ENCODE results near the gene EIF2B5. TPM values are rescaled to one million over a fixed set of nuclear protein-coding genes. Genes with fewer than 3 reads are reported as not detected.

The EIF2B5 gene
- total RNA-seq, 6 experiments from 2014 or later = 27.5 to 33.1 (median 31.4) TPM

DNA sequence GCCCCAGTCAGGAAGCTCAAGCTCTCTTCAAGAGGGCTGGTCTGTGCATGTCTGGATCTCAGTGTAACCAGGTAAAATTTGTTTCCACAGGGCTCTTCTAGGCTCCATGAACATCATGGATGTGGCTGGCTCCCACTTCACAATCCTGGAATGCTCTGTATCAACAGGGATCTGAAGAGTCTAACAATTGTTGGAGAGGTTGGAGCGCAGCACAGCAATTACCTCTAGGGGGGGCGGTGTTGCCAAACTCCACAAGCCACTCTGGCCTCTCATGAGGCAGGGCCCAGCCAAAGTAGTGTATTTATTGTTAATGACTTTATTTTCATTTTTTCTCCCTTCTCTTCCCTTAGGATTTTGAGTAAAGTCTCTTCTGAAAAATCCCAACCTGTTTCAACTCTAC lies 6.1 kb upstream of the EIF2B5 start:
- peak; percentile 60 for DNase-seq
- Mint-ChIP-seq H3K4me1 (ENCODE audit: low read depth) (peaks cover 28% of the 10 kb centered on the region), H3K27ac (peak overlapping the region; percentile 35; the same call in 1 of the 2 replicates), H3K9me3 (no peaks in the 10 kb centered on the region), H3K4me3 (no peak overlapping the region), H3K36me3 (ENCODE audit: low read depth) (no peaks in the 10 kb centered on the region), H3K27me3 (ENCODE audit: insufficient read depth) (no peaks in the 10 kb centered on the region)
- TF ChIP-seq, protein P1, sequence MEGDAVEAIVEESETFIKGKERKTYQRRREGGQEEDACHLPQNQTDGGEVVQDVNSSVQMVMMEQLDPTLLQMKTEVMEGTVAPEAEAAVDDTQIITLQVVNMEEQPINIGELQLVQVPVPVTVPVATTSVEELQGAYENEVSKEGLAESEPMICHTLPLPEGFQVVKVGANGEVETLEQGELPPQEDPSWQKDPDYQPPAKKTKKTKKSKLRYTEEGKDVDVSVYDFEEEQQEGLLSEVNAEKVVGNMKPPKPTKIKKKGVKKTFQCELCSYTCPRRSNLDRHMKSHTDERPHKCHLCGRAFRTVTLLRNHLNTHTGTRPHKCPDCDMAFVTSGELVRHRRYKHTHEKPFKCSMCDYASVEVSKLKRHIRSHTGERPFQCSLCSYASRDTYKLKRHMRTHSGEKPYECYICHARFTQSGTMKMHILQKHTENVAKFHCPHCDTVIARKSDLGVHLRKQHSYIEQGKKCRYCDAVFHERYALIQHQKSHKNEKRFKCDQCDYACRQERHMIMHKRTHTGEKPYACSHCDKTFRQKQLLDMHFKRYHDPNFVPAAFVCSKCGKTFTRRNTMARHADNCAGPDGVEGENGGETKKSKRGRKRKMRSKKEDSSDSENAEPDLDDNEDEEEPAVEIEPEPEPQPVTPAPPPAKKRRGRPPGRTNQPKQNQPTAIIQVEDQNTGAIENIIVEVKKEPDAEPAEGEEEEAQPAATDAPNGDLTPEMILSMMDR (IDR thresholded peaks at IDR 0.05) = peak; percentile 75

DNA sequence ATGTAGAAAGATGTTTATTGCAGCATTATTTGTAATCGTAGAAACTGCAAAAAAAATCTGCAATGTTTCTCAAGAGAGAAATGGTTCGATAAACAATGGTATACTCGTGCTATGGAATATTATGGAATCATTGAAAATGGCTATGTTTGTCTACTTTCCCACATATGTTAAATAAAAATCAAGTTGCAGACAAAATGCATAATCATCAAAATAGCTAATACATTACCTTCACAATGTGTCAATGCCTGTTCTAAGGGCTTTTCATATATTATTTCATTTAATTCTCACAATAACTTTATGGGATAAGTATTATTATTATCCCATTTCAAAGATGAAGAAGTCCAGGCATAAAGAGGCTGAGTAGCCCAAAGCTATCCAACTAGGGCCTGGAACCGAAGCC lies 2.2 kb upstream of the EIF2B5 start:
- Mint-ChIP-seq H3K36me3 (ENCODE audit: low read depth) (peaks cover 8% of the 10 kb centered on the region), H3K4me1 (ENCODE audit: low read depth) (peaks cover 44% of the 10 kb centered on the region), H3K27ac (no peak overlapping the region), H3K27me3 (ENCODE audit: insufficient read depth) (no peaks in the 10 kb centered on the region), H3K9me3 (no peaks in the 10 kb centered on the region), H3K4me3 (no peak overlapping the region)
- no peak for DNase-seq
- TF ChIP-seq, protein P1 (IDR thresholded peaks at IDR 0.05) = no peak

- peaks cover 40% of the 10 kb centered on the region for H3K4me1 Mint-ChIP-seq (ENCODE audit: low read depth)
- no peaks in the 10 kb centered on the region for H3K9me3 Mint-ChIP-seq
- peak overlapping the region; percentile 96 for H3K27ac Mint-ChIP-seq
- DNase-seq = peak; percentile 81
- peak overlapping the region; percentile 99 for H3K4me3 Mint-ChIP-seq
- TF ChIP-seq, protein P1 (IDR thresholded peaks at IDR 0.05) = no peak
- H3K36me3 Mint-ChIP-seq (ENCODE audit: low read depth) = peaks cover 10% of the 10 kb centered on the region
- H3K27me3 Mint-ChIP-seq (ENCODE audit: insufficient read depth) = no peaks in the 10 kb centered on the region
Measured at GRCh38 chr3:184133840-184134745, 1.1 kb upstream of the EIF2B5 start.

- DNase-seq = no peak
- peak overlapping the region; percentile 99 for H3K4me3 Mint-ChIP-seq
Measured at GRCh38 chr3:184134746-184135148, 411 bp upstream of the EIF2B5 start.

GRCh38 chr3:184135911-184136260 lies 728 bp downstream of the EIF2B5 start:
- Mint-ChIP-seq H3K4me1 (ENCODE audit: low read depth) (peaks cover 36% of the 10 kb centered on the region), H3K9me3 (no peaks in the 10 kb centered on the region), H3K36me3 (ENCODE audit: low read depth) (peaks cover 19% of the 10 kb centered on the region), H3K4me3 (peak overlapping the region; percentile 99), H3K27ac (peak overlapping the region; percentile 96), H3K27me3 (ENCODE audit: insufficient read depth) (no peaks in the 10 kb centered on the region)
- no peak for DNase-seq
- TF ChIP-seq, protein P1 (IDR thresholded peaks at IDR 0.05) = no peak

More at GRCh38 chr3:184134746-184135148, 411 bp upstream of the EIF2B5 start:
- Mint-ChIP-seq H3K9me3 (no peaks in the 10 kb centered on the region), H3K27me3 (ENCODE audit: insufficient read depth) (no peaks in the 10 kb centered on the region), H3K27ac (peak overlapping the region; percentile 96), H3K36me3 (ENCODE audit: low read depth) (peaks cover 10% of the 10 kb centered on the region), H3K4me1 (ENCODE audit: low read depth) (peaks cover 36% of the 10 kb centered on the region)
- TF ChIP-seq, protein P1 (IDR thresholded peaks at IDR 0.05) = no peak
